Activated CD4-positive, alpha-beta T cell treated with anti-CD3 and anti-CD28 coated beads for 1 hour (primary cell): Measurements from ENCODE around the gene MED17.
"Not testable (repeated sequence)": the region's sequence is repeated elsewhere in the genome, so short reads cannot be mapped to it uniquely, and the experiment has no call there.

Experiments
- DNase-seq: peaks from one replicate; pipeline ENCODE4 v3.0.0-alpha.2; 2020

MED17 gene

DNA sequence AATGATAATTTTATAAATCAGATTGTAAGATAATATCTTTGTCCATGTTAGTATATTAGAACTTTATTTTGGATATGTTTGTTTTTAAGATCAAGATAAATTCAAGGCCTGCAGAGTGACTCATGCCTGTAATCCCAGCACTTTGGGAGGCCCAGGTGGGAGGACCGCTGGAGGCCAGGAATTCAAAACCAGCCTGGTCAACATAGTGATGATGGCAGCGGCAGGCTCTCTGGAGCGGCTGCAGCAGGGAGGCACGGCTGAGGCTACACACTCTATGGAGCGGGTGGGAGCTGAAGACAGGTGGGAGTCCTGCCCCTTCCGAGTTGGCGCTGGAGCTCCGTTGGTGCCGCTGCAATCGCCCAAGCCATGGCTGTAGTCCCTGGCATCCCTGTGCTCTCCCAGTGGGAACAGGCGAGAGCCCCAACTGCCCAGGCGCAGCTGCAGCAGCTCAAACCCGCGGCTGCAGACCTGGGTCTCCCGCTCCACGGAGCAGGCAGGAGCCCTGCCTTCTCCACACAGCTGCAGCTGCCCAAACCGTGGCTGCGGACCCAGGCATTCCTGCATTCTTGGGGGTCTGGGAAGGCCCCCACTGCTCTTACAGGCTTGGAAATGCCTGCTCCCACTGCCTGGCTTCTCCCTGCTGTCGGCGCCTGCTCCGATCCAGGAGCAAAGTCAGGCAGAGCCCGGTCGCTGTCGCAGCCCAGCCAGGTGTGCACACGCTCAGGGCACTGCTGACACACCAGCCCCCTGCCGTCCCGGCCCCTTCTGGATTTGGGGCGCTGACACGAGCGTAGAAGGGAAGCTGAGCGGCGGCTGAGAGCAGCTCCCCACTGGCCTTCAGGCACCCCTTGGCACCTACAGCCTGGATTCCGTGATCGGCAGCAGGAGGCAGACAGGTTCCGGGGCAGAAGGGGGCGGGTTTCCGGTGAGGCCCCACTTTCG, 25.9 kb upstream of the MED17 start:
- no peak for DNase-seq

DNA sequence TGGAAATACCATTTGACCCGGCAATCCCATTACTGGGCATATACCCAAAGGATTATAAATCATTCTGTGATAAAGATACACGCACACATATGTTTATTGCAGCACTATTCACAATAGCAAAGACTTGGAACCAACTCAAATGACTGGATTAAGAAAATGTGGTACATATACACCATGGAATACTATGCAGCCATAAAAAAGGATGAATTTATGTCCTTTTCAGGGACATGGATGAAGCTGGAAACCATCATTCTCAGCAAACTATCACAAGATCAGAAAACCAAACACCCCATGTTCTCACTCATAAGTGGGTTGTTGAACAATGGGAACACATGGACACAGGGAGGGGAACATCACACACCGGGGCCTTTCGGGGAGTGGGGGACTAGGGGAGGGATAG, 25.0 kb upstream of the MED17 start:
- not testable (repeated sequence) for DNase-seq

DNA sequence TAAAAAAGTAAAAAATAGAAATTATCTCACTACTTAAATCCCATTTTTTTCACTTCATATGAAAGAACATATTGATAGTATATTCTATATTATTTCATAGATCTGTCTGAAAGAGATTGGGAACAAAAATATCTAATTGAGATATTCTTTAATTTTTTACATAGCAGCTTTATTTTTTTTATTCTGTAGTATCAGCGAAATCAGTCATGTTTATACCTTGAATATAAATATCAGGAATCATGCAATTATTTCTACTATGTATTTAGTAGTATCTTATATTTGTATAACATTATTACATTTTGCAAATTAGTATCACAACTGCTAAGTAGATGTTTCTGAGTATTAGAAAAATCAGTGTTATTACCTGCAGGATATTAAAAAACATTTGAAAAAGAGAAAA, 22.2 kb upstream of the MED17 start:
- DNase-seq = no peak

DNA sequence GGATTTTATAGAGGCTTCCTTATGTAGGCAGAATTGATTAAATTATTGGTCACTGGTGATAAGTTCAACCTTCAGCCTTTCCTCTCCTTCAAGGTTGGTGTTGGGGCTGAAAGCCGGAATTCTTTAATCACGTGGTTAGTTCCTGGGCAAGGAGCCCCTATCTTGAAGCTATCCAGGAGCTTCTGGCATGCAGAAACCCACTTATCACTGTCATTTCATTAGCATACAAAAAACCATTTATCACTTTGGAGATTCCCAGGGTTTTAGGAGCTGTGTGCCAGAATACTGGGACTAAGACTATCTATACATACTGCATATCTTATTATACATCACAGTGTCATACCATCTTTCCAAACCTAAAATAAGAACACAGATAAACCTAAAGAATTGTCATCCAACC, 18.5 kb upstream of the MED17 start:
- DNase-seq = no peak

DNA sequence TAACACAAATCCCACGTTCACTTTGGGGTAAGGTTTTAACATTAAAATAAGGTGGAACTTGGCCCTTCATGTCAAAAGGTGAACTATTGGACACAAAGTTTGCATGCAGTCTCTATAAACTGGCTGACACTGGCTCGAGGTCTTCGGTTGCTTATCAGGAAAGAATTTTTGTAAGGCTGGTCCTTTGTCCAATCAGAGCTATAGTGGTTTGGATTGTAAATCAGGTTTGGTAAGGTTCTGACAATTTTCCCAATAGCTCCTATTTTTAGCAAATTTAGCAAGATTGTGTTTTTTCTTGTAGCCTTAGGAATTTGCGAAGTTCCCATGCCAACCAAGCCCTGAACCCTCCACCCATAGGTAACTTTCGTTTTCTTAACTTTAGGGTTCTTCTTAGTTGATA, 17.6 kb upstream of the MED17 start:
- DNase-seq = no peak

DNA sequence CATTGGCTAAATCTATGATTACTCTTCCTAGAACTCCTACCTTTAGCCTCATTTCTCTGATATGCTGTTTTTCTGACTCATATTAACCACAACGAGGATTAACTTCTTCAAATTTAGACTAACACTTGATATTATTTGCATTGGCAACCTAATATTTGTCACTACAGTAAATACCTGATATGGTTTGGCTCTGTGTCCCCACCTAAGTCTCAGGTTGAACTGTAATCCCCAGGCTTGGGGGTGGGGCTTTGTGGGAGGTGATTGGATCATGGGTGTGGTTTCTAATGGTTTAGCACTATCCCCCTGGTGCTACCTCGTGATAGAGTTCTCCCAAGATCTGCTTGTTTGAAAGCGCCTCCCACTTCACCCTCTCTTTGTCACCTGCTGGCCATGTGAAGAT, 17.1 kb upstream of the MED17 start:
- DNase-seq = no peak

DNA sequence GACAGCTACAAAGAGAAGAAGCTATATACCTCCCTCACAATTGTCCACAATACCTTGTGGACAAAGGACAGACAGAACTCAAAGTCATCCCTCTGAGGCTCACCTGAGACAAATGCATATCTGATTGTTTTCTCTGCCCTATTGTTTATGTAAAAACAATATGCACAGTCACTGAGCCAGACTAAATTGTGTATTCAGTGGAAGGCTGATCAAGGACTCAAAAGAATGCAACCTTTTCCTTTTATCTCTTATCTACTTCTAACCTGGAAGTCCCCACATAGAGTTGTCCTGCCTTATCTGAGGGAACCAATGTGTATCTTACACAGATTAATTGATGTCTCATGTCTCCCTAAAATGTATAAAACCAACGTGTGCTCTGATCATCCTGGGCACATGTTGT, 13.9 kb upstream of the MED17 start:
- no peak for DNase-seq

DNA sequence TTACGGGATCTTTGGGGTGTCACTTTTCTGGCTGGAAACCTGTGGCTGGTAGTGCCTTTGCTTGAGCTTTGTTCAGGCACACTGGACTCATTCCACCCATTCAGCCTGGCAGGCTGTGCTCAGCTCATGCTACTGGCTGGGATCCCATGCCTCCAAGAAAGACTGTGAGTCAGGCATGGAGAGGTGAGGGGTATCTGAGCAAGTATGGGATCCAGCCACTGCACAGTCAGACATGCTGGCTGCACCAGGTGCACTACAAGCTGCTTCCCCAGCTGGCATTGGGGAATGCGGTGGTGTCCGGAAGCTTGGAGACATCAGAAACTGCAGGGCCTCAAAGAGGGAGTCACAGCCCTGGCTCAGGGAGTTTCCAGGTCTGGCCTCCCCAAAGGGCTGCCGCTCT, 12.0 kb upstream of the MED17 start:
- DNase-seq = no peak

DNA sequence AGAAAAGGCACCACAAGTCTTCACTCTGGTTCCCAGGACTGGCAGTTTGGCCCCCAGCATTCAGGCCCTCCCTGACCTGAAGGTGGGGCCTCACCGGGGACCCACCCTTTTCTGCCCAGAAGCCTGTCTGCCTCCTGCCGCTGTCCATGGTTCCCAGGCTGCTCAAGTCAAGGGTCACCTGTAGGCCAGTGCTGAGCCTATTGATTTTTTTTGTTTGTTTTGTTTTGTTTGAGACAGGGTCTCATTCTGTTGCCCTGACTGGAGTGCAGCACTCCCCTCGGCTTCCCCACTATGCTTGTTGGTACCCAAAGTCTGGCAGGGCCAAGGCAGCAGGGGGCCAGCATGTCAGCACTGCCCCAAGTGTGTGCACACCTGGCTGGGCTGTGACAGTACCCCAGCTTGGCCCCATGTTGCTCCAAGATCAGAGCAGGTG, 11.0 kb upstream of the MED17 start:
- no peak for DNase-seq

DNA sequence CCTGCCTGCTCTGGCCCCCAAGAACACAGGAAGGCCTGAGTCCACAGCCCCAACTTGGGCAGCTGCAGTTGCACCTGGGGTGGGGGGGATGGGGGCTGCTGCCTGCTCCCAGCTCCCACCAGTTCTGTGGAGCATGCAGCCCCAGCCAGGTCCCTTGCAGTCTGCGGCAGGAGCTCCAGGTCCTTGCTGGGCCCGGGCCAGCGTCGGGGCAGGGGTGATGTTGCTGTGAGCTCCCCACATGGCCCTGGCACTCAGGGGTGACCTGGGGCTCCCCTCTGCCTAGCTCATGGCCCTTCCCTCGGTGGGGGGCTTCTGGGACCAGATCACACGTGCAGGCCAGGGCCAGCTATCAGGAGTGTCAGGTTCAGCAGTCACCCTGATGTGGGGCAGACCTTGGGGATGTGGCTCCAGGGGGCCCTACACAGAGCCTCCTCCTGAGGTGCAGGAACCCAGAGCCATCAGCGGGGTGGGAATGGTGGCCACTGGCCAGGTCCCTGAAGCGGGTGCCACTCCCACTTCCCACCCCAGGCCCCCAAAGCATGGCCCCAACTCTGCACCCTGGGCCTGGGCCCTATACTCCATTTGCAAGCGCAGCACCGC, 10.4 kb upstream of the MED17 start:
- DNase-seq = no peak

DNA sequence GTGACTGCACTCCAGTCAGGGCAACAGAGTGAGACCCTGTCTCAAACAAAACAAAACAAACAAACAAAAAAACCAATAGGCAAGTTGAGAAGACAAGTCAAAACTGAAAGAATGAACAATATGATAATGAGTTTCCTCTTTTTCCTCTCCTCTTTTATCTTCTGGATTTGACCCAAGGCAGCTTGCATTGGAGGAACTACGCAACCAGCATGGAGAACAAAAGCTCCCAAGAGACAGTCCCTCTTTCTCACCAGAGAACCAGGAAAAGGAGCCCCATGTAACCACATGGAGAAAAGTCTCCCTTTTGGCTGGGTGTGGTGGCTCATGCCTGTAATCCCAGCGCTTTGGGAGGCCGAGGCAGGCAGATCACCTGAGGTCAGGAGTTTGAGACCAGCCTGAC, 9.5 kb upstream of the MED17 start:
- DNase-seq = not testable (repeated sequence)

DNA sequence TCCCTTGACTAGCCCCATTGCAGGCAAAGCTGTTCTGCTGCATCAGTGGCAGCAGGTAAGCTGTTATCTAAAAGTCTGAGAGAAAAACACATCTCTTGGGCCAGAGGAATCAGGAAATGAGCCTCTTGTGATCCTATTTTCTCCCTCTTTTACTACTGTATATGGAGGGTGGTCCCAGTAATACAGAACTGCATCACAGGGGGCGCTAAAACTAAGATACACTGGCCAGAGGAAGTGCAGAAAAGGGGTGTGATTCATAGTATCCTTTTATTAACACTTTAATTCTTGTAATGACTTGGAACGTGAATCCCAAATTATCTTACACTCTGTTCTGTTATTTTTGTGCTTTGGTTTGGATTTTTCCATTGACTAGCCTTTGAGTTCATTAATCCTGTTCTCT, 8.8 kb upstream of the MED17 start:
- DNase-seq = no peak

DNA sequence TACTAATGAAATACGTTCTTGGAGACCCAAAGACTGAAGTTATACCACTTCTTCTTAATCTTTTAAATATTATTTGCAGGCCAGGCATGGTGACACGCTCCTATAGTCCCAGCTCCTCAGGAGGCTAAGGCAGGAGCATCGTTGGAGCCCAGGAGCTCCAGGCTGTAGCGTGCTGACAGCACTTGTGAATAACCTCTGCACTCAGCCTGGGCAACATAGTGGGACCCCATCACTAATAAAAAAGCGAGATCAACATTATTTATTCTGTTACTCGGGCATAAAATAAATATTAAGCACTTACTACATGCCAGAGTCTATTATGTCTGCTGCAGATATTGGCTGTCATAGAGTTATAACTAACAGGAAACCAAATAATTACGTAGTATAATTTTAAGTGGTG, 720 bp upstream of the MED17 start:
- DNase-seq = no peak

DNA sequence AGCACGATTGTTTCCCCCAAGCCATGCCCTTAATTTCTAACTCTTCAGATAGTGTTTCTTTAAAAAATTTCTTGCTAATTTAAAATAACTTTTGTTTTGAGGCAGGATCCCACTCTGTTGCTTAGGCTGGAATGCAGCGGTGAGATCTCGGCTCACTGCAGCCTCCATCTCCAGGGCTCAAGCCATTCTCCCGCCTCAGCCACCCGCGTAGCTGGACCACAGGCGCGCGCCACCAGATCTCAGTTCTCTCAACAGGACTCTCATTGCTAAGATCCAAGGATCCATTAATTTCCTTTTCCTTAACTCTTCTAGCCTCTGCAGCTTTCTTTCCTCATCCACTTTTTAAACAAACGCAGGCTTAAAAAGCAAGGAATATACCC, 327 bp upstream of the MED17 start:
- no peak for DNase-seq

DNA sequence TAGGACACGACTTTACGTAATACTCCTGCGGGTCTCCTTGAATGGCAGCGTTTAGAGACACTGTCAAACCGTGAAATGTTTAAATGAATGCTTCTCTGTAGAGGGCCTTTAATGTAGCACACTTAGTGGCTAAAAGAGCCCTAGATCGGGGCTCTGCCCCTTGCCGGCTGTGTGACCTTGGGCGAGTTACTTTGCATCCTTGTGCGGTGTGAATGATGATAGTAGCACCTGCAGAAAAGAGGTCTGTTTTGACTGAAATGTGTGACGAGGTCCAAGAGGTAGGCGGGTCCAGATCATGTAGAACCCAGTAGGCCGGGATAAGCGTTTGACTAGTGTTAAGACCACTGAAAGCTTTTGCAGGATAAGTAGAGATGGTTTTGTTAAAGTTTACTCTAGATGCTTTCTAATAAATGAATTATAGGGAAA, 866 bp downstream of the MED17 start:
- DNase-seq = no peak

DNA sequence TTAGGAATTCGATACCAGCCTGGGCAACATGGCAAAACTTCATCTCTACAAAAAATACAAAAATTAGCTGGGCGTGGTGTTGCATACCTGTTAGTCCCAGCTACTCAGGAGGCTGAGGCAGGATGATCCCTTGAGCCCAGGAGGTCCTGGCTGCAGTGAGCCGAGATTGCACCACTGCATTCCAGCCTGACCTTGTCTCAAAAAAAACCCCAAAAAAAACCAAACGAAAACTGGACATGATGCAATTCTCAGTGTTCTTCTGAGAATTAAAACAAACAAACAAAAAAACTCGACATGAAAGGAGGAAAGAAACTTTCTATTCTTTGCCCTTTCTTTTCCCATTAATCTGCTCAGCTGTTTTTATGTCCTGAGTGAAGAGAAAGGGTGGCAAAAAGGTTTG, 7.4 kb downstream of the MED17 start:
- no peak for DNase-seq

DNA sequence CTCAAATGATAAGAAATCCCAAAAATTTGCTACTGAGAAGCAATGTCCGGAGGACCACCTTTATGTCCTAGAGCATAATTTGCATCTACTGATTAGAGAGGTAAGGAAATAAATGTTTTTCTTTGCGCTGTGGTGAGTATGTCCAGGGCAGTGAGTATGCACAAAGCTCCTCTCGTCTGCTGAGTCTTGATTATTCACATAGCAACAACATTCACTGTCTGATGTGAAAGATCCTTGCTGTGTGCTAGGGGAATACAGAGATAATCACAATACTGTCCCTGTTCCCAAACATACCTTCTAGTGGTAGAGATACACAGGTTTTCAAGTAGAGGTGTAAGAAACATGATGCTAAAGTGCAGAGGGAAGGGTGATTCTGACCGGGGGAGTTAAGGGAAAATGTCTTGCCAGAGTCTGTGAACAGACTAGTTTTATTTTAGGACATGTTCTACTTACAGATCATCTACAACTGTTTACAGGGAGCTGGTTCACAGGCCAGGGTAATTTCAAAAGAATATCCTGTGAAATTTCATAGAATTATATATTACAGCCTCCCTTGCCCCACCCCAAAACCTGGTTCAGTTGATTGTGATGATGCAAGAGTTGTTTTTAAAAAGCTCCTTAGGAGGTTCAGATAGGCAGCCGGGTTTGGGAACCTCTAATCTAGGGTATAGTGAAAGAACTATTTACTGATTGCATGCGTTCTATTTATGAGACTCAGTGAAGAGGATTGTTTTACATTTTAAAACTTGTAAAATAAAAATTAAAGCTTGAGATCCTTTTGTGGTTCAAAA, 12.6 kb downstream of the MED17 start:
- no peak for DNase-seq

DNA sequence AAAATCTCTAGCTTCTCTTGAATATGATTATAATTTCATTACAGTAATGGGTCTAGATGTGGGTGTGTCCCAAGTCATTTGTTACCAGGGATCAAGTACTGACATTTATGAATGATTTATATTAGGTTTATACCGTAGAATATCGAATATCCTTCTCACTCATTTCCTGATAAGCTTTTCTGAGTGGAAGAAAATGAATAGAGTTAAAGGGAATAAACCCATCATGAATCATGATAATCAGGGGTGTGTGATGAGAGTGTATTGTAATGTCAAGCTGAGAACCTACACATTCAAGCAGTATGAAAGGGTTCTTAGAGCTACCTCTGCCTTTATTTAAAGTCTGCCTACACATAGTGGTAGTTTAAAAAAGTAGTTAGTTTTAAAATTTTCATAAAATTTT, 17.3 kb downstream of the MED17 start:
- DNase-seq = no peak

DNA sequence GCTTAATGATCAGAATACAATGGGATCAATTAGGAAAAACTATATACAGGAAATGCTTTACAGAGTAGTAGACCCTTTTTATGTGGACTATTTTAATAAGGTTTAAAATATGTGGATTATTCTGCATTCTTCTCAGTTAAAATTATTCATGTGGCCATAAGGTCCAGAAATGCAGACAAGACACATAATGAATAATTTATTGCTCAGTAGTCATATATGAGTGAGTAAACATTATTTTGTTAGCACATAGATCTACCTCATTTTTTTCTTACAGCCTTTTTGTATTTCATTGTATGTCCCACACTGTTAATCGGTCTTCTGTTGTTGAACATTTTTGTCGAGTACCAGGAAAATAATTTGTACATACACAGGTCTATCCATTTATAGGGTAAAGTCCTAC, 20.8 kb downstream of the MED17 start:
- no peak for DNase-seq

DNA sequence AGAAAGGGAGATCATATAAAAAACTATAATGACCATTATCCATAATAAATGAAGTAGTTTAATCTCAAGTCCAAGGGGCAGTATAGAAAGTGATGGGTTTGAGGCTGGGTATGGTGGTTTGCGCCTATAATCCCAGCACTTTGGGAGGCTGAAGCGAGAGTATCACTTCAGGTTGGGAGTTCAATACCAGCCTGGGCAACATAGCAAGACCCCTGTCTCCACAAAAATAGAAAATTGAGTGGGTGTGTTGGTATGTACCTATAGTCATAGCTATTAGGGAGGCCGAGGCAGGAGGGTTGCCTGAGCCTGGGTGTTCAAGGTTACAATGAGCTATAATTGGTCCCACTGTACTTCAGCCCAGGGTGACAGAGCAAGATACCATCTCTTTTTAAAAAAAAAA, 23.9 kb downstream of the MED17 start:
- DNase-seq = no peak

DNA sequence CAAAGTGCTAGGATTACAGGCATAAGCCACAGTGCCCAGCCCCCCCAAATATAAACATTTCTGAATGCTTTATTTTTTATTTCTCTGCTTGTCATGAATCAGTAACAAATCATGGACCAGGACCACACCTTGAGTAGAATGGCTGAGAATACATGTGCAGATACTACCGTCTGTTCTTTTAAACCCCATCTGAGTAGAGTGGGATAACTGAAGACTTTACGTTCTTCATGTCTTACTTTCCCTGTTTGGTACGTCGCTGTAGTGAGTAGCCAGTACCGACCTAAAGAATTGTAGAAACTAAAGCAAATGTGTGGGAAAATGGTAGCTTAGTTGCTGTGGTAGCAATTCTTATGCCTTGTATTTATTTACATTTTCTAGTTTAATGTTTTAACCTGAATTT, 29.9 kb downstream of the MED17 start:
- no peak for DNase-seq

DNA sequence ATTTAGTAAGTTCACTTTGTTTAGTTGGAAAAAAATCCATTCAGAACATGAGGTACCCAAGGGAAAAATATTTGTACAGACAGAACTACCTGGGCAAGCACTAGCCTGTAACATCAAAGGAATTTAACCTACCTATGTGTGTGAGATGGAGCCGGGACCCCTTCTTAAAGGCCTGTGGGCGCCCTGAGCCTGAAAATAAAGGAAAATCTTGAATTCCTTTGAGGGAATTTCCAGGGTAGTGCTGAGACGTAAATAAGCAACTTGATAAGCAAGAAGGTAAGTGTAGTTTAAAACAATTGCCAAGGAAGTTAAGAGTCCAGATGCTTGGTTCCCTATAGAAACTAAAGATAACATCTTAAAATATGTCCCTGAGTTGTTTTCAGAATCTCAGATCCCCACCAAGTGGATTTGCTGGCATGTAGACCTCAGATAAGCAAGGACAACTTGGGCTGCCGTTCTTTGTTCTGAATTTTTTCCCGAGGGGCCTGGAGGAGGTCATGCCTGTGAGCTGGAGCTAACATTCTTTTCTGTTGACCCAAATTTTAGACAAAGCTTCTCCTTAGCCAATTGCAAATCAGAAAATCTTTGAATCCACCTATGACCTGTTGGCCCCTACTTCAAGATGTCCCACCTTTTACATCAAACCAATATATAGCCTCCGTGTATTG, 31.0 kb downstream of the MED17 start:
- no peak for DNase-seq
